HG03378 (cell line): Measurements from ENCODE around the gene TACC2.

Source experiments
- ATAC-seq: cut with Tn5 transposase; IDR thresholded peaks from one replicate; pipeline ENCODE4 v1.9.1; 2021; ENCODE audit warnings: mild to moderate bottlenecking, moderate library complexity; ENCODE audit not compliant: unreplicated experiment

Gene TACC2

DNA sequence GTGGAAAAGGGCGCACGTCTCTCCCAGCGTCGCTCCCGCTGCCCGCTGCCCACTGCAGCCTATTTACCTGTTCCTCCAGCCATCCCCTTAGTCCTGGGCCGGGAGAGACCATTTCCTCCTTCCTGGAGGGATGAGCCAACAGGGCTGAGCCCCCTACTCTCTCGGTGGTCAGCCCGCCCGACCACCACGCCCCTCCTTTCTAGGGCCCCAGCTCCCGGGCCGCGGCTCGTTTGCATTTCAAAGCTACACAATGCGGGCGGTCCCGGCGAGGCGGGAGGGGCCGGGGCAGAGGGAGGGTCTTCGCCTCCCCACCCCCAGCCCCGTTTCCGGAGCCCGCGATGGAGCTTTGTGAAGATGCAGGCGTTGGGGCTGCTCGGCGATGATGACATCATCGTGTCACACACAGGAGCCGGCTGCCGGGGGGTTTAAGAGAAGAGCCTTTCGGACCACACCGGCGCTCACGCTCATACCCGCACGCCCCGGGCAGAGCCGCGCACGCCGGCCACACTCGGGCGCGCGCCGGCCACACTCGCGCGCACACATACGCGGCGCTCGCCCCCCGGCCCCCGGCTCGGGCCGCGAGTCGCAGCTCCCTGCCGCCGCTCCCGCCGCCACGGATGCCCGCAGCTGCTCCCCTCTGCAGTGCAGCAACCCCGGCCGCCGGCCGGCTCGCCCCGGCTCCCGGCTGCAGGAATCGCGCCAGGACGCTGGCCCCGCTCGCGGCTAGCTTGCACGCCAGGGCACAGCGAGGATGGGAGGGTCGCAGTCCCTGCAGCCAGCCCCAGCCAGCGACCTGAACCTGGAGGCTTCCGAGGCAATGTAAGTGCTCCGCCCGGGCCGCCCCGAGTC, 174.4 kb downstream of the TACC2 start:
- ATAC-seq: no peak

DNA sequence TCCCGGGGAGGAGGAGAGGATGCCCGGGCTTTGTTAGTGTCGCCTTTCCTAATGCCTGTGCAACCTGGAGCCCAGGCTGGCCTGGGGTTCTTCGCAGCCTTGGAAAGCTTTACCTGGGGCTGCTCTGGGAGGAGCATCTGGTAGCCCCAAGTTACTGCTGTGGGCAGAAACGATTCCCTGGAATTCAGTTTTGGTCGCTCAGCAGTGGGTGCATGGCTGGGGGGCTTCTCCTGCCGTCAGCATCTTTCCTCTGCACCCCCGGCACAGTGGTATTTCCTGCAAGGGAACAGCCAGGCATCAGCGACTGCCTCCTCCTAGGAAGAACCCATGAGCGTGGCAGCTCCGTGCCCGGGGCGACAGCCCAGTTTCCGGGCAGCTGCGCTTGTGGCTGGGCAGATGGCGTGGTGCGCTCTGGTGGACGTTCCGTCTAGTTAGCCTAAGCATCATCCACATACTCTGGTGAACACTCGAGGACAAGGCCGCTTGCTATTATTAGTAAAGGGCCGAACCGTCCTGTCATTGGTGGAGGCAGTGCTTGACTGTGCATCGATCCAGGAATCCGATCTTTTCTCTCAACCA, 175.1 kb downstream of the TACC2 start:
- ATAC-seq: no peak

GRCh38 chr10:122164815-122165483, 176.0 kb downstream of the TACC2 start:
- no peak for ATAC-seq

GRCh38 chr10:122165484-122166276, 176.7 kb downstream of the TACC2 start:
- ATAC-seq: no peak

GRCh38 chr10:122168101-122168500, 179.1 kb downstream of the TACC2 start:
- ATAC-seq: no peak

- ATAC-seq: no peak
Observed at GRCh38 chr10:122168598-122169394, 179.8 kb downstream of the TACC2 start.

GRCh38 chr10:122170802-122171201, 181.8 kb downstream of the TACC2 start:
- ATAC-seq: no peak

GRCh38 chr10:122171302-122172075, 182.5 kb downstream of the TACC2 start:
- ATAC-seq: no peak

- ATAC-seq: no peak
Observed at GRCh38 chr10:122172361-122173008, 183.5 kb downstream of the TACC2 start.

DNA sequence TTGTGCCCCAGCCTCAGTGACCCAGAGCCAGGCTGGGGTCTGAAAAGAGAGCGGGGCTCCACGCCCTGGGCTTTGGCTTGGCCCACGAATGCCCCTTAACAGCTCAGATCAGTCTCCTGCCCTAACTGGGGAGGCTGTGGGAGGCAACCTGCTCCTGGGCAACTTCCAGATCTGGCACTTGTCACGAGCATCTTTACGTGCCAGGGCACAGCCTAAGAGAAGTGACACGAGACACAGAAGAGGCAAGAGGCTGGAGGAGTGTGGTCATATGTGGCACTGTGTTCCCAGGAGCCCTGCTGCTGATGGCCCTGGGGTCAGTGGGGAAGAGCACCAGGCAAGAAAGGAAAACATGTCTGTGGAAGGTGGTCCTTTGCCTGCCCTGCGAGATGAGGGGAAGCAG, 184.4 kb downstream of the TACC2 start:
- no peak for ATAC-seq

DNA sequence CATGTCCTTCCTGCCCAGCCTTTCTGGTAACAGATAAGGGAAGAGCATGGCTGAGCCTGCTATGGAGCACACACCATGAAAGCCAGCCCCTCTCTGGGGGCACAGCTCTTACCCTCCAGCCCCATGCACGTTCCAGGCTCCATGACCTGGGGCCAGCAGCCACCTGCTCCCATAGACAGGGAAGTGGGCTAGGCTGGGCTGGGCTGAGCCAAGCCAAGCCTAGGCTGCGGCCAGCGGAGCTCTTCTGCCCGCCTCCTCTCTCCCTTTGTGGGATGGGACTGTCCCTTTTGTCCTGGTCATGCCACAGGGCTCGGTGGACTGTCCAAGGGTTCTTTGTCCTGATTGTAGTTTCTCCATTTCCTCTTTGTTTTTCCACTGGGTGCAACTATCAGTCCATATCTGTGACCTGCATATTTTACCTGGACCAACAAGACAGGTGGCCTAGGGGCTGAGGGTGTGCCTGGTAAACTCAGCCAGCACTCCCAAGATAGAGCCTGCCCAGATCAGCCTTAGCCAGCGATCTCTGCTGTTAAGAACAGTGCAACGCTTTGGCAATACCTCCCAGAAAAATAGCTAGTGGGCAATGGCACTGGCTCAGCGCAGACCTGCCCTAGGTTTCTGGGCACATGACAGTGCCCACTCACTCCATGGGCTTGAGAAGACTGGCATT, 184.9 kb downstream of the TACC2 start:
- ATAC-seq: no peak

DNA sequence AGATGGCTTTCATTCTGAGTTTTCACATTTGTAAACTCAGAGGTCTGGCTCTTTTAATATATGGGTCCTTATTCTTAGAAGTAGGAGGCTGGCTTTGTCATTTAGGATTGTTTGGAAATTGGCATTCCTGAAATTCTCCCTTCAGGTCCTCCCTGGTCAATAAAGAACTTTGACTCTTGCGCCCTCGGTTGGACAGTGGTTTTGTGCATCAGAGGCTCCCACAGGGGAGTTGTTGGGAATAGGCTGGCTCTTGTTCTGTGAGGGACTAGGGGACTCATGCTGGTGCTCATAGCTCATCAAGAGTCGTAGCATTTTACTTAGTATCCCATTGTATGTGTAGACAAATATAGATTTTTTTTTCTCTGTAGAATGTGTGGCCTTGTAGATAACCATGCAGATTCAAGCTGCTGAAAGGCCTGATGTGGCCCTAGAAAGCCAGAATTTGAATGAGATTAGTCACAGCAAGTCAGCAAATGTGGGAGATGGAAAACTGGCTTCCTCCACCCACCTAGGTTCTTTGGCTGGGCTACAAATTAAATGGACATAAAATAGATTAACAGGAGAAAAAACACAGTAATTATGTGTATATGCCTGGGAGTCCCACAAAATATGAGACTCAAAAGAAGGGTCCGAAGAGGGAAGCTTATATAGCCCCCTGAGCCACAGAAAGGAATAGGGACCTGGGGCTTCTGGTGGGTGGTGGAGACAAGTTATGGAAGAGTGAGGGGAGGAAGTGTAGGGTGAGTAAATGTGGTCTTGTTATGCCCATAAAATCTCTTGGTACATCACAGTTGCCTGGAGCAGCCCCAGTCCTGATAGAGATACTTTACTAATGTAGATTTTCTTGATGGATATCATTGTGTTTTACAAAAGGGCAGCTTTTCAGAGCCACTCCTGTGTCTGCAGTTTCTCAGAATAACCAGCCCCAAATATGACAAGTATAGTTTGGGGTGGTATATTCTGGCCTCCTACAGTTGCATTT, 187.6 kb downstream of the TACC2 start:
- no peak for ATAC-seq

GRCh38 chr10:122178655-122179054, 189.7 kb downstream of the TACC2 start:
- ATAC-seq: no peak

GRCh38 chr10:122181041-122181732, 192.2 kb downstream of the TACC2 start:
- no peak for ATAC-seq

GRCh38 chr10:122181876-122182275, 192.9 kb downstream of the TACC2 start:
- no peak for ATAC-seq

DNA sequence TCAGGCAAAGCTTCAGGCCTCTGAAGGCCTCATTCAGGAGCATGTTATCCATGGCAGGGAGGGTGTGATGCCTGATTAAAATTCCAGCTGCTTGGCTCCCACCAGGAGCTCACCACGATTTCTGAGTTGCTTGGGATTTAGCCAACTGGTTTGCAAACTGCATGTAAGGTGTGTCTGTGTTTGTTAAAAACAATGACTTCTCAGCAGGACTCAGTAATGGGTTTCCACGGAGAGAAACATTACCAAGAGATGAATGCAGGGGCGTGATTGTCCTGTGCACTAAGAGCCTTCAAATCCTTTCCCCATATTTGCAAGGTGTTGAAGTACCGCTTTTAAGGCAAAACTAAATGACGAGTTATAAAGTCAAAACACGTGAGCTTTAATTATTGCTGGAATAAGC, 193.3 kb downstream of the TACC2 start:
- no peak for ATAC-seq

GRCh38 chr10:122184254-122184653, 195.3 kb downstream of the TACC2 start:
- no peak for ATAC-seq
